GM12878 (cell line): Measurements from ENCODE around the gene IL36B. TPM values are rescaled to one million over a fixed set of nuclear protein-coding genes. Genes with fewer than 3 reads are reported as not detected.

ENCODE experiments used
- polyA plus RNA-seq, 11 experiments: library from polyadenylated mRNA; depleted of rRNA in 4 of 11; unstranded in 6 of 11; stranded (reverse) in 5 of 11; fragments of >200 nt; fragmentation: Nextera tagmentation in 4 of 11; fragmentation: Illumina TruSeq in 1 of 11; extraction: Ambion mirVana in 4 of 11; extraction: Trizol in 1 of 11; gene quantifications; 1 replicate in 1 of 11; 2 replicates in 10 of 11; pipeline versions ENCODE4 v1.2.1 to v1.2.3, GENCODE V29; 2011 to 2016; ENCODE audit warnings: inconsistent platforms in 2 of 11, missing spikeins in 2 of 11, low read depth in 1 of 11
- small RNA-seq: library from RNA; depleted of rRNA; stranded (forward); fragments of <200 nt; gene quantifications from one replicate; pipeline ENCODE3, GENCODE V24; 2014
- total RNA-seq, 4 experiments: library from RNA; depleted of rRNA in 3 of 4; stranded (reverse); fragments of >200 nt in 3 of 4; fragmentation: Illumina TruSeq in 1 of 4; extraction: Trizol in 1 of 4; gene quantifications; 2 replicates each; pipeline versions ENCODE4 v1.2.1 to v1.2.3, GENCODE V29; 2013 to 2021

IL36B gene
- total and polyA plus RNA-seq, 10 of the 15 experiments (the other 5 are each of a cell fraction or from before 2014, with no cell fraction given): not detected

Small RNA genes lying within 50 kb of the gene (small RNA-seq; reads per million reads assigned to genes)
- gene HMGN2P23 (not detected), gene RNU6-1180P (not detected)

Other genes starting within 250 kb of the IL36B start
Only the 7 nearest of the 9 such genes appear.
- not detected in 2 replicates for gene IL37, start 141.7 kb downstream of the IL36B start, total RNA-seq (2014; rRNA removed)
- gene IL37, start 141.7 kb downstream of the IL36B start, total RNA-seq (2014; rRNA removed; fragmentation: Illumina TruSeq; extraction: Trizol): not detected in 2 replicates
- not detected in 2 replicates for gene IL37, start 141.7 kb downstream of the IL36B start, total RNA-seq (2021)
- not detected in 2 replicates for gene IL37, start 141.7 kb downstream of the IL36B start, polyA plus RNA-seq (2011; rRNA removed)
- 0.41 TPM in 1 of 2 replicates, not detected in the other for gene IL37, start 141.7 kb downstream of the IL36B start, polyA plus RNA-seq (2014; fragmentation: Illumina TruSeq; extraction: Trizol)
- gene IL37, start 141.7 kb downstream of the IL36B start, polyA plus RNA-seq (2014; fragmentation: Nextera tagmentation; extraction: Ambion mirVana): not detected
- 0.54 TPM in 1 of 2 replicates, not detected in the other for gene IL37, start 141.7 kb downstream of the IL36B start, polyA plus RNA-seq (2014; rRNA removed)
- not detected for gene IL37, start 141.7 kb downstream of the IL36B start, polyA plus RNA-seq (2016; fragmentation: Nextera tagmentation; extraction: Ambion mirVana)
- not detected in 2 replicates for gene IL36G, start 74.9 kb downstream of the IL36B start, total RNA-seq (2014; rRNA removed)
- gene IL36G, start 74.9 kb downstream of the IL36B start, total RNA-seq (2014; rRNA removed; fragmentation: Illumina TruSeq; extraction: Trizol): not detected in 2 replicates
- gene IL36G, start 74.9 kb downstream of the IL36B start, total RNA-seq (2021): not detected in 2 replicates
- 0.17 TPM in 1 of 2 replicates, not detected in the other for gene IL36G, start 74.9 kb downstream of the IL36B start, polyA plus RNA-seq (2011; rRNA removed)
- not detected in 2 replicates for gene IL36G, start 74.9 kb downstream of the IL36B start, polyA plus RNA-seq (2014; fragmentation: Illumina TruSeq; extraction: Trizol)
- gene IL36G, start 74.9 kb downstream of the IL36B start, polyA plus RNA-seq (2014; fragmentation: Nextera tagmentation; extraction: Ambion mirVana): under 1 TPM in 1 of 2 experiments, not detected in 1; 0.10 TPM
- 0.37 TPM in 1 of 2 replicates, not detected in the other for gene IL36G, start 74.9 kb downstream of the IL36B start, polyA plus RNA-seq (2014; rRNA removed)
- gene IL36G, start 74.9 kb downstream of the IL36B start, polyA plus RNA-seq (2016; fragmentation: Nextera tagmentation; extraction: Ambion mirVana): not detected
- not detected in 2 replicates for gene IL36A, start 47.4 kb downstream of the IL36B start, total RNA-seq (2014; rRNA removed)
- gene IL36A, start 47.4 kb downstream of the IL36B start, total RNA-seq (2014; rRNA removed; fragmentation: Illumina TruSeq; extraction: Trizol): not detected in 2 replicates
- not detected in 2 replicates for gene IL36A, start 47.4 kb downstream of the IL36B start, total RNA-seq (2021)
- not detected in 2 replicates for gene IL36A, start 47.4 kb downstream of the IL36B start, polyA plus RNA-seq (2011; rRNA removed)
- gene IL36A, start 47.4 kb downstream of the IL36B start, polyA plus RNA-seq (2014; fragmentation: Illumina TruSeq; extraction: Trizol): not detected in 2 replicates
- not detected for gene IL36A, start 47.4 kb downstream of the IL36B start, polyA plus RNA-seq (2014; fragmentation: Nextera tagmentation; extraction: Ambion mirVana)
- not detected in 2 replicates for gene IL36A, start 47.4 kb downstream of the IL36B start, polyA plus RNA-seq (2014; rRNA removed)
- gene IL36A, start 47.4 kb downstream of the IL36B start, polyA plus RNA-seq (2016; fragmentation: Nextera tagmentation; extraction: Ambion mirVana): not detected
- gene IL36RN, start 6.3 kb upstream of the IL36B start, total RNA-seq (2014; rRNA removed): not detected in 2 replicates
- gene IL36RN, start 6.3 kb upstream of the IL36B start, total RNA-seq (2014; rRNA removed; fragmentation: Illumina TruSeq; extraction: Trizol): not detected in 2 replicates
- gene IL36RN, start 6.3 kb upstream of the IL36B start, total RNA-seq (2021): not detected in 2 replicates
- not detected in 2 replicates for gene IL36RN, start 6.3 kb upstream of the IL36B start, polyA plus RNA-seq (2011; rRNA removed)
- gene IL36RN, start 6.3 kb upstream of the IL36B start, polyA plus RNA-seq (2014; fragmentation: Illumina TruSeq; extraction: Trizol): not detected in 2 replicates
- gene IL36RN, start 6.3 kb upstream of the IL36B start, polyA plus RNA-seq (2014; fragmentation: Nextera tagmentation; extraction: Ambion mirVana): not detected
- gene IL36RN, start 6.3 kb upstream of the IL36B start, polyA plus RNA-seq (2014; rRNA removed): not detected in 2 replicates
- gene IL36RN, start 6.3 kb upstream of the IL36B start, polyA plus RNA-seq (2016; fragmentation: Nextera tagmentation; extraction: Ambion mirVana): not detected
- gene IL1F10, start 15.1 kb upstream of the IL36B start, total RNA-seq (2014; rRNA removed): not detected in 2 replicates
- gene IL1F10, start 15.1 kb upstream of the IL36B start, total RNA-seq (2014; rRNA removed; fragmentation: Illumina TruSeq; extraction: Trizol): not detected in 2 replicates
- not detected in 2 replicates for gene IL1F10, start 15.1 kb upstream of the IL36B start, total RNA-seq (2021)
- gene IL1F10, start 15.1 kb upstream of the IL36B start, polyA plus RNA-seq (2011; rRNA removed): not detected in 2 replicates
- gene IL1F10, start 15.1 kb upstream of the IL36B start, polyA plus RNA-seq (2014; fragmentation: Illumina TruSeq; extraction: Trizol): not detected in 2 replicates
- gene IL1F10, start 15.1 kb upstream of the IL36B start, polyA plus RNA-seq (2014; fragmentation: Nextera tagmentation; extraction: Ambion mirVana): not detected
- gene IL1F10, start 15.1 kb upstream of the IL36B start, polyA plus RNA-seq (2014; rRNA removed): not detected in 2 replicates
- gene IL1F10, start 15.1 kb upstream of the IL36B start, polyA plus RNA-seq (2016; fragmentation: Nextera tagmentation; extraction: Ambion mirVana): not detected
- not detected in 2 replicates for gene IL1RN, start 74.7 kb upstream of the IL36B start, total RNA-seq (2014; rRNA removed)
- gene IL1RN, start 74.7 kb upstream of the IL36B start, total RNA-seq (2014; rRNA removed; fragmentation: Illumina TruSeq; extraction: Trizol): not detected in 2 replicates
- not detected in 2 replicates for gene IL1RN, start 74.7 kb upstream of the IL36B start, total RNA-seq (2021)
- 0.04 TPM in 1 of 2 replicates, not detected in the other for gene IL1RN, start 74.7 kb upstream of the IL36B start, polyA plus RNA-seq (2011; rRNA removed)
- gene IL1RN, start 74.7 kb upstream of the IL36B start, polyA plus RNA-seq (2014; fragmentation: Illumina TruSeq; extraction: Trizol): 0.04 and 0.43 TPM in 2 replicates
- gene IL1RN, start 74.7 kb upstream of the IL36B start, polyA plus RNA-seq (2014; fragmentation: Nextera tagmentation; extraction: Ambion mirVana): under 1 TPM in 1 of 2 experiments, not detected in 1; 0.04 TPM
- gene IL1RN, start 74.7 kb upstream of the IL36B start, polyA plus RNA-seq (2014; rRNA removed): not detected in 2 replicates
- not detected for gene IL1RN, start 74.7 kb upstream of the IL36B start, polyA plus RNA-seq (2016; fragmentation: Nextera tagmentation; extraction: Ambion mirVana)
- 96.0 and 98.5 TPM in 2 replicates for gene PSD4, start 121.1 kb upstream of the IL36B start, total RNA-seq (2014; rRNA removed)
- gene PSD4, start 121.1 kb upstream of the IL36B start, total RNA-seq (2014; rRNA removed; fragmentation: Illumina TruSeq; extraction: Trizol): 42.6 and 42.8 TPM in 2 replicates
- gene PSD4, start 121.1 kb upstream of the IL36B start, total RNA-seq (2021): 114 and 117 TPM in 2 replicates
- gene PSD4, start 121.1 kb upstream of the IL36B start, polyA plus RNA-seq (2011; rRNA removed): 13.6 and 27.4 TPM in 2 replicates
- gene PSD4, start 121.1 kb upstream of the IL36B start, polyA plus RNA-seq (2014; fragmentation: Illumina TruSeq; extraction: Trizol): 20.8 and 48.3 TPM in 2 replicates
- gene PSD4, start 121.1 kb upstream of the IL36B start, polyA plus RNA-seq (2014; fragmentation: Nextera tagmentation; extraction: Ambion mirVana): 1 to 10 TPM in 1 of 2 experiments, under 1 TPM in 1; 0.68 to 1.7 TPM
- 47.9 and 59.7 TPM in 2 replicates for gene PSD4, start 121.1 kb upstream of the IL36B start, polyA plus RNA-seq (2014; rRNA removed)
- 10 to 100 TPM; 23.7 to 25.9 TPM for gene PSD4, start 121.1 kb upstream of the IL36B start, polyA plus RNA-seq (2016; fragmentation: Nextera tagmentation; extraction: Ambion mirVana)